DND-41 (cell line): Measurements from ENCODE around the gene ZFP90.
A peak's percentile ranks its signal among the peaks of the same experiment; 100 is the strongest.

ENCODE experiments used
- ATAC-seq: fragments of 200-7000 bp; cut with Tn5 transposase; 3 replicates; pipeline ENCODE4 v1.9.1; 2021; ENCODE audit warnings: low read depth; ENCODE audit not compliant: insufficient read depth
- DNase-seq: peaks from one replicate; pipeline ENCODE4 v3.0.0-alpha.2; 2020
- H2AFZ ChIP-seq: 2 replicates; pipeline ENCODE4 v1.6.0; 2012; ENCODE audit warnings: low read depth, low read length
- H3K27ac ChIP-seq: 2 replicates; pipeline ENCODE4 v1.5.1; 2012; ENCODE audit warnings: low read length, inconsistent platforms
- H3K27me3 ChIP-seq: fragments of 200-600 bp; sonication (generic); 2 replicates; pipeline ENCODE4 v1.6.0; 2012; ENCODE audit warnings: low read length, mild to moderate bottlenecking, inconsistent platforms; ENCODE audit not compliant: insufficient read depth, poor library complexity
- H3K36me3 ChIP-seq: 2 replicates; pipeline ENCODE4 v1.5.1; 2012; ENCODE audit warnings: low read length, inconsistent platforms; ENCODE audit not compliant: insufficient read depth
- H3K4me1 ChIP-seq: 2 replicates; pipeline ENCODE4 v1.5.1; 2012; ENCODE audit warnings: mild to moderate bottlenecking, low read length; ENCODE audit not compliant: insufficient read depth
- H3K4me2 ChIP-seq: 2 replicates; pipeline ENCODE4 v1.6.0; 2012; ENCODE audit warnings: mild to moderate bottlenecking, moderate library complexity, low read length, inconsistent platforms; ENCODE audit not compliant: insufficient read depth
- H3K4me3 ChIP-seq, 2 experiments: fragments of 200-600 bp in 1 of 2; shearing (Covaris generic) in 1 of 2; 2 replicates each; pipeline ENCODE4 v1.5.1; 2012 to 2016; ENCODE audit warnings: inconsistent platforms in 2 of 2, low read length in 2 of 2, mild to moderate bottlenecking in 2 of 2, low read depth in 1 of 2, moderate library complexity in 1 of 2
- H3K79me2 ChIP-seq: 2 replicates; pipeline ENCODE4 v1.6.0; 2012; ENCODE audit warnings: low read length, inconsistent platforms; ENCODE audit not compliant: insufficient read depth
- H3K9ac ChIP-seq: 2 replicates; pipeline ENCODE4 v1.6.0; 2012; ENCODE audit warnings: low read depth, mild to moderate bottlenecking, inconsistent platforms, low read length, moderate library complexity
- H3K9me3 ChIP-seq: 2 replicates; pipeline ENCODE4 v1.5.1; 2012; ENCODE audit warnings: low read length, moderate library complexity, mild to moderate bottlenecking, inconsistent platforms; ENCODE audit not compliant: insufficient read depth, severe bottlenecking
- H4K20me1 ChIP-seq: 2 replicates; pipeline ENCODE4 v1.6.0; 2012; ENCODE audit warnings: low read length; ENCODE audit not compliant: insufficient read depth
- CTCF ChIP-seq: IDR thresholded peaks from 2 replicates; pipeline ENCODE4 v1.5.1; 2012; ENCODE audit warnings: borderline replicate concordance, low read length, moderate library complexity, mild to moderate bottlenecking; ENCODE audit not compliant: poor library complexity, severe bottlenecking; ENCODE audit errors: extremely low read depth
- EZH2 ChIP-seq: IDR thresholded peaks from 3 replicates; pipeline ENCODE4 v1.6.1; 2012; ENCODE audit warnings: borderline replicate concordance, low read depth, mild to moderate bottlenecking, moderate library complexity, low read length, inconsistent platforms; ENCODE audit not compliant: severe bottlenecking

ZFP90 gene

GRCh38 chr16:68491576-68491950 is 47.5 kb upstream of the ZFP90 start:
- no peak for DNase-seq
- Histone ChIP-seq H3K4me1 (peaks cover 14% of the 10 kb centered on the region), H3K27ac (no peak overlapping the region), H3K27me3 (no peaks in the 10 kb centered on the region), H3K36me3 (no peaks in the 10 kb centered on the region), H4K20me1 (no peaks in the 10 kb centered on the region), H3K79me2 (no peaks in the 10 kb centered on the region), H3K9me3 (no peaks in the 10 kb centered on the region), H2AFZ (no peak overlapping the region), H3K4me3 (no peak overlapping the region), H3K4me2 (no peak overlapping the region), H3K9ac (no peak overlapping the region)
- TF ChIP-seq CTCF (no peak), EZH2 (no peak)
- ATAC-seq: no peak

GRCh38 chr16:68492151-68492542 is 46.9 kb upstream of the ZFP90 start:
- Histone ChIP-seq H2AFZ (no peak overlapping the region), H3K9me3 (no peaks in the 10 kb centered on the region), H3K9ac (no peak overlapping the region), H3K36me3 (no peaks in the 10 kb centered on the region), H3K4me2 (no peak overlapping the region), H3K79me2 (no peaks in the 10 kb centered on the region), H4K20me1 (no peaks in the 10 kb centered on the region), H3K4me1 (peaks cover 14% of the 10 kb centered on the region), H3K27ac (no peak overlapping the region), H3K27me3 (no peaks in the 10 kb centered on the region), H3K4me3 (no peak overlapping the region)
- ATAC-seq: no peak
- TF ChIP-seq CTCF (no peak), EZH2 (no peak)
- no peak for DNase-seq

- Histone ChIP-seq H3K79me2 (no peaks in the 10 kb centered on the region), H3K9me3 (no peaks in the 10 kb centered on the region), H2AFZ (no peak overlapping the region), H3K4me2 (no peak overlapping the region), H3K36me3 (no peaks in the 10 kb centered on the region), H3K27ac (no peak overlapping the region), H4K20me1 (no peaks in the 10 kb centered on the region), H3K4me3 (no peak overlapping the region), H3K27me3 (no peaks in the 10 kb centered on the region), H3K4me1 (peaks cover 14% of the 10 kb centered on the region), H3K9ac (no peak overlapping the region)
- peak; percentile 26 for DNase-seq
- ATAC-seq: peak; percentile 41; the same call in 2 of the 3 replicates
- TF ChIP-seq EZH2 (no peak), CTCF (no peak)
Observed at GRCh38 chr16:68492543-68493411, 46.3 kb upstream of the ZFP90 start.
